Measurements from ENCODE around the gene EFCAB10. TPM values are rescaled to one million over a fixed set of nuclear protein-coding genes. Genes with fewer than 3 reads are reported as not detected.

EFCAB10 gene
- total RNA-seq, 1 experiment from 2014 or later, result 3.0 TPM

GRCh38 chr7:105538339-105538738, 43.0 kb downstream of the EFCAB10 start:
- CTCF ChIA-PET, result no interaction called here
- H3K4me1 Mint-ChIP-seq, result peaks cover under 1% of the 10 kb centered on the region; the same call in 1 of the 2 replicates

More at GRCh38 chr7:105538339-105538738, 43.0 kb downstream of the EFCAB10 start:
- peaks cover 37% of the 10 kb centered on the region for H3K36me3 Mint-ChIP-seq
- H3K27me3 Mint-ChIP-seq (ENCODE audit: low read depth), result no peaks in the 10 kb centered on the region
- DNase-seq (ENCODE audit: low spot score) (no peak), ATAC-seq (no peak)
- no peaks in the 10 kb centered on the region for H3K9me3 Mint-ChIP-seq
- TF ChIP-seq ZNF512 (CRISPR knock-in tag; IDR thresholded peaks at IDR 0.05; ENCODE audit: borderline replicate concordance), result no peak
- no peak for TF ChIP-seq TP53 (CRISPR knock-in tag; IDR thresholded peaks at IDR 0.05)
- no peak for TF ChIP-seq ATF3 (CRISPR knock-in tag; conservative IDR thresholded peaks at IDR 0.05)
- no peak for TF ChIP-seq ETV6 (CRISPR knock-in tag; IDR thresholded peaks at IDR 0.05)
- no peak for TF ChIP-seq ZNF425 (CRISPR knock-in tag; conservative IDR thresholded peaks at IDR 0.05)
- no peak for TF ChIP-seq EMX1 (CRISPR knock-in tag; IDR thresholded peaks at IDR 0.05)
- no peak for TF ChIP-seq ZNF219 (CRISPR knock-in tag; IDR thresholded peaks at IDR 0.05; ENCODE audit: borderline replicate concordance)
- TF ChIP-seq IRF1 (CRISPR knock-in tag; IDR thresholded peaks at IDR 0.05), result no peak
- TF ChIP-seq E2F1 (CRISPR knock-in tag; IDR thresholded peaks at IDR 0.05), result no peak
- TF ChIP-seq SOX15 (CRISPR knock-in tag; IDR thresholded peaks at IDR 0.05), result no peak
- TF ChIP-seq CDX4 (CRISPR knock-in tag; IDR thresholded peaks at IDR 0.05; ENCODE audit: borderline replicate concordance), result no peak
- TF ChIP-seq JAZF1 (CRISPR knock-in tag; IDR thresholded peaks at IDR 0.05), result no peak
- no peak for TF ChIP-seq ATF6 (CRISPR knock-in tag; IDR thresholded peaks at IDR 0.05)
- no peak for TF ChIP-seq ZNF396 (CRISPR knock-in tag; IDR thresholded peaks at IDR 0.05; ENCODE audit: borderline replicate concordance)
- no peak for TF ChIP-seq GABPB1 (CRISPR knock-in tag; IDR thresholded peaks at IDR 0.05)
- no peak for TF ChIP-seq ZNF532 (CRISPR knock-in tag; IDR thresholded peaks at IDR 0.05; ENCODE audit: borderline replicate concordance)
- POLR2A ChIA-PET, result no interaction called here
- H3K4me3 Mint-ChIP-seq, result no peak overlapping the region
- no peak overlapping the region for H3K27ac Mint-ChIP-seq

Data from WTC11 (cell line).